Keratinocyte (primary cell): Measurements from ENCODE around the gene BICD2.

Experiments used
- CTCF ChIP-seq, 3 experiments: IDR thresholded peaks in 1 of 3; conservative IDR thresholded peaks in 1 of 3; optimal IDR thresholded peaks in 1 of 3; 2 replicates in 2 of 3; 3 replicates in 1 of 3; pipeline versions ENCODE3 to v1.5.1; 2011; ENCODE audit warnings: low read length in 3 of 3, mild to moderate bottlenecking in 3 of 3, moderate library complexity in 2 of 3, control low read depth in 1 of 3, inconsistent platforms in 1 of 3; ENCODE audit not compliant: insufficient read depth in 2 of 3; ENCODE audit errors: extremely low read depth in 1 of 3
- EZH2 ChIP-seq: IDR thresholded peaks from one replicate; pipeline ENCODE4 v1.6.1; 2012; ENCODE audit warnings: inconsistent platforms, mild to moderate bottlenecking, low read length, moderate library complexity

DNA sequence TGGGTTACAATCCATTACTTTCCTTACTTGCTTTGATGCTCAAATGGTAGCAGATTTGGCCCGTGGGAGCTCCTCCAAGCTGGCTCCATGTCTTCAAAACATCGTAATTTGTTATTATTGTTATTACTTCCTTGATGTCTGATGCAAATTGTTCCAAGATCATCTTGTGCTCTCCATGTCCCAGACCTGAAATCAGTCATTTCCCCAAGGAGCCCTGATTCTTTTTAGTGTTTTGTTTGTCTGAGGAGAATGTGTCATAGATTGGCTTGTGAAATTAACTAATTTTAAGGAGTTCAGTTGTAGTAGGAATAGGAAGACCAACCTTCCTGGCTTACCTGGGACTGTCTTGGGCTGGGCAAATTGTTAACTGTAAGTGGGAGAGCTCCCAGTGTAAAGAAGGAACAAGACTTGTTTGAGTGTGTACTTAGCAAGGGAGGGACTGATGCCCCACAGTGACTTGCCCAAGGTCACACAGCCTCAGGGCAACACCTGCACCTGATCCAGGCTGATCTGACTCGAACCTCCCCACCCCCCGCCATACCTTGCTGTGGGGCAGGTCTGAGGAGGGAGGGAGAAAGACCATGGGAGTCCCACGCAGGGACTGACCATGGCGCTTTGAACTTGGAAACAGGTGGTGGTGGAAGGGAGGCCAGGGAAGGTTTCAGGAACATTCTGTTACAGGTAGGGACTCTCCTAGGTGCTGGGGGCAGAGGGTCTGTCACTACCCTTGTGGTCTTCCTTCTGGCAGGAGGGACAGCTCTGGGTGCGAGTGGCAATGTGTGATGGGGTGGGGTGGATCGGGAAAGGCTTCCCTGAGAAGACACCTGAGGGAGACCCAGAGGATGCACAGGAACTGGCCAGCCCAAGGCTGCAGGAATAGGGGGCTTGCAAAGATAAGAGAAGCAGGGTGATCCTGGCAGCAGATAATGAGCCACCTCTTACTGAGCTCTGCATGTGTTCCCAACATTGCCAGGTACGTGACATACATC lies 2.7 kb upstream of the BICD2 start:
- TF ChIP-seq CTCF (optimal IDR thresholded peaks at IDR 0.05 in 1 of 3, IDR thresholded peaks at IDR 0.05 in 1 of 3, conservative IDR thresholded peaks at IDR 0.05 in 1 of 3; ENCODE audit: extremely low read depth in 1 of 3, insufficient read depth in 2 of 3, low read length in 3 of 3) (no peak), EZH2 (no peak)
